ENCODE data around the gene ADAMTS9. TPM values are rescaled to one million over a fixed set of nuclear protein-coding genes. Genes with fewer than 3 reads are reported as not detected.

The ADAMTS9 gene
- total RNA-seq, result not detected in 2 replicates
- 1.7 TPM for total RNA-seq (2013)
- 0.03 TPM in 1 of 2 replicates, not detected in the other for polyA plus RNA-seq
- not detected in 2 replicates for polyA minus RNA-seq

- ATAC-seq (ENCODE audit: low read depth), result no peak
- POLR2A ChIA-PET, result no interaction called here
- Mint-ChIP-seq H3K9me3 (ENCODE audit: insufficient read depth) (no peaks in the 10 kb centered on the region), H3K27ac (no peak within 1 kb of the TSS), H3K4me3 (no peak within 1 kb of the TSS), H3K27me3 (peaks cover 39% of the 10 kb centered on the region), H3K4me1 (peaks cover 5% of the 10 kb centered on the region)
- Histone ChIP-seq H3K79me2 (ENCODE audit: control insufficient read depth, insufficient read depth, low read length) (no peaks in the 10 kb centered on the region), H3K9me3 (ENCODE audit: control extremely low read depth in 1 of 3, control insufficient read depth in 2 of 3, insufficient read depth in 1 of 3, low read length in 2 of 3) (peaks cover 0 to 21% (median 0%) of the 10 kb centered on the region in 3 donors), H3K4me2 (replicated peaks; ENCODE audit: low read depth, low read length, poor library complexity, severe bottlenecking) (no peak within 1 kb of the TSS), H4K20me1 (ENCODE audit: control insufficient read depth, insufficient read depth, low read length, poor library complexity, severe bottlenecking) (no peaks in the 10 kb centered on the region), H3K9ac (ENCODE audit: low read length) (no peak within 1 kb of the TSS), H2AFZ (ENCODE audit: insufficient read depth, low read depth, low read length, poor library complexity, severe bottlenecking) (no peak within 1 kb of the TSS), H3K36me3 (replicated peaks in 1 of 2; ENCODE audit: control extremely low read depth in 1 of 2, control insufficient read depth in 1 of 2, extremely low read depth in 1 of 2, insufficient read depth in 2 of 2, low read length in 1 of 2) (no peaks in the 10 kb centered on the region), H3K4me1 (ENCODE audit: control insufficient read depth in 2 of 2, insufficient read depth in 2 of 2, low read length in 2 of 2) (peaks cover 0 to 3% of the 10 kb centered on the region in 2 donors), H3K27ac (ENCODE audit: low read length in 2 of 2) (no peak within 1 kb of the TSS), H3K27me3 (replicated peaks in 1 of 4; ENCODE audit: control extremely low read depth in 1 of 4, control insufficient read depth in 3 of 4, insufficient read depth in 4 of 4, low read length in 3 of 4) (peaks cover 0 to 39% (median 12%) of the 10 kb centered on the region in 4 experiments), H3K4me3 (ENCODE audit: control extremely low read depth in 1 of 5, extremely low read depth in 1 of 5, insufficient read depth in 1 of 5, low read depth in 2 of 5, low read length in 4 of 5) (no peak within 1 kb of the TSS)
- CTCF ChIA-PET, result no interaction called here
- DNase-seq, result no peak
- TF ChIP-seq, protein P1, sequence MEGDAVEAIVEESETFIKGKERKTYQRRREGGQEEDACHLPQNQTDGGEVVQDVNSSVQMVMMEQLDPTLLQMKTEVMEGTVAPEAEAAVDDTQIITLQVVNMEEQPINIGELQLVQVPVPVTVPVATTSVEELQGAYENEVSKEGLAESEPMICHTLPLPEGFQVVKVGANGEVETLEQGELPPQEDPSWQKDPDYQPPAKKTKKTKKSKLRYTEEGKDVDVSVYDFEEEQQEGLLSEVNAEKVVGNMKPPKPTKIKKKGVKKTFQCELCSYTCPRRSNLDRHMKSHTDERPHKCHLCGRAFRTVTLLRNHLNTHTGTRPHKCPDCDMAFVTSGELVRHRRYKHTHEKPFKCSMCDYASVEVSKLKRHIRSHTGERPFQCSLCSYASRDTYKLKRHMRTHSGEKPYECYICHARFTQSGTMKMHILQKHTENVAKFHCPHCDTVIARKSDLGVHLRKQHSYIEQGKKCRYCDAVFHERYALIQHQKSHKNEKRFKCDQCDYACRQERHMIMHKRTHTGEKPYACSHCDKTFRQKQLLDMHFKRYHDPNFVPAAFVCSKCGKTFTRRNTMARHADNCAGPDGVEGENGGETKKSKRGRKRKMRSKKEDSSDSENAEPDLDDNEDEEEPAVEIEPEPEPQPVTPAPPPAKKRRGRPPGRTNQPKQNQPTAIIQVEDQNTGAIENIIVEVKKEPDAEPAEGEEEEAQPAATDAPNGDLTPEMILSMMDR (IDR thresholded peaks at IDR 0.05), result no peak
- no peak for TF ChIP-seq EZH2 (IDR thresholded peaks at IDR 0.05; ENCODE audit: borderline replicate concordance, insufficient read depth, low read depth, low read length, poor library complexity, severe bottlenecking)
- intact Hi-C loops (cut with micrococcal nuclease), result no loop called here
- 5% methylated on average over 48 of the region's 60 CpGs for WGBS (ENCODE audit: insufficient coverage)
Measured at GRCh38 chr3:64687781-64688604, at the start of gene ADAMTS9. ADAMTS9 (minus strand) TSS chr3:64688000; CDS start chr3:64687657, 343 bp downstream.

GRCh38 chr3:64732576-64732975 lies 44.8 kb upstream of the ADAMTS9 start:
- DNase-seq (no peak), ATAC-seq (ENCODE audit: low read depth) (no peak)
- Mint-ChIP-seq H3K4me1 (no peaks in the 10 kb centered on the region), H3K9me3 (ENCODE audit: insufficient read depth) (peaks cover 2% of the 10 kb centered on the region), H3K27ac (no peak overlapping the region), H3K4me3 (no peak overlapping the region), H3K27me3 (no peaks in the 10 kb centered on the region)
- no peak overlapping the region for H3K4me3 ChIP-seq (ENCODE audit: control extremely low read depth in 1 of 5, extremely low read depth in 1 of 5, insufficient read depth in 1 of 5, low read depth in 2 of 5, low read length in 4 of 5)
- no peak overlapping the region for H3K9ac ChIP-seq (ENCODE audit: low read length)
- H2AFZ ChIP-seq (ENCODE audit: insufficient read depth, low read depth, low read length, poor library complexity, severe bottlenecking), result no peak overlapping the region
- no peaks in the 10 kb centered on the region for H3K4me1 ChIP-seq (ENCODE audit: control insufficient read depth in 2 of 2, insufficient read depth in 2 of 2, low read length in 2 of 2)
- peaks cover 0 to 5% (median 2%) of the 10 kb centered on the region in 3 donors for H3K9me3 ChIP-seq (ENCODE audit: control extremely low read depth in 1 of 3, control insufficient read depth in 2 of 3, insufficient read depth in 1 of 3, low read length in 2 of 3)
- H3K4me2 ChIP-seq (replicated peaks; ENCODE audit: low read depth, low read length, poor library complexity, severe bottlenecking), result no peak overlapping the region
- TF ChIP-seq, protein P1 (IDR thresholded peaks at IDR 0.05), result no peak
- TF ChIP-seq EZH2 (IDR thresholded peaks at IDR 0.05; ENCODE audit: borderline replicate concordance, insufficient read depth, low read depth, low read length, poor library complexity, severe bottlenecking), result no peak
- H4K20me1 ChIP-seq (ENCODE audit: control insufficient read depth, insufficient read depth, low read length, poor library complexity, severe bottlenecking), result no peaks in the 10 kb centered on the region
- no CpG with 5 or more reads among the region's 1 CpG for WGBS (ENCODE audit: insufficient coverage)
- H3K36me3 ChIP-seq (replicated peaks in 1 of 2; ENCODE audit: control extremely low read depth in 1 of 2, control insufficient read depth in 1 of 2, extremely low read depth in 1 of 2, insufficient read depth in 2 of 2, low read length in 1 of 2), result no peaks in the 10 kb centered on the region
- intact Hi-C loops (cut with micrococcal nuclease), result no loop called here
- no peak overlapping the region for H3K27ac ChIP-seq (ENCODE audit: low read length in 2 of 2)
- no peaks in the 10 kb centered on the region for H3K27me3 ChIP-seq (replicated peaks in 1 of 4; ENCODE audit: control extremely low read depth in 1 of 4, control insufficient read depth in 3 of 4, insufficient read depth in 4 of 4, low read length in 3 of 4)
- CTCF ChIA-PET, result no interaction called here
- no peaks in the 10 kb centered on the region for H3K79me2 ChIP-seq (ENCODE audit: control insufficient read depth, insufficient read depth, low read length)
- POLR2A ChIA-PET, result no interaction called here

Data from B cell (primary cell).